HG02884 (cell line): ENCODE data around the gene CTDNEP1.

Experiments
- ATAC-seq: cut with Tn5 transposase; IDR thresholded peaks from one replicate; pipeline ENCODE4 v1.9.1; 2021; ENCODE audit warnings: mild to moderate bottlenecking, moderate library complexity; ENCODE audit not compliant: unreplicated experiment

CTDNEP1 gene

GRCh38 chr17:7251661-7252175 lies at the start of gene CTDNEP1:
CTDNEP1 (minus strand) TSS chr17:7251734; CDS start chr17:7251296, 438 bp downstream.
- peak; percentile 75 for ATAC-seq

DNA sequence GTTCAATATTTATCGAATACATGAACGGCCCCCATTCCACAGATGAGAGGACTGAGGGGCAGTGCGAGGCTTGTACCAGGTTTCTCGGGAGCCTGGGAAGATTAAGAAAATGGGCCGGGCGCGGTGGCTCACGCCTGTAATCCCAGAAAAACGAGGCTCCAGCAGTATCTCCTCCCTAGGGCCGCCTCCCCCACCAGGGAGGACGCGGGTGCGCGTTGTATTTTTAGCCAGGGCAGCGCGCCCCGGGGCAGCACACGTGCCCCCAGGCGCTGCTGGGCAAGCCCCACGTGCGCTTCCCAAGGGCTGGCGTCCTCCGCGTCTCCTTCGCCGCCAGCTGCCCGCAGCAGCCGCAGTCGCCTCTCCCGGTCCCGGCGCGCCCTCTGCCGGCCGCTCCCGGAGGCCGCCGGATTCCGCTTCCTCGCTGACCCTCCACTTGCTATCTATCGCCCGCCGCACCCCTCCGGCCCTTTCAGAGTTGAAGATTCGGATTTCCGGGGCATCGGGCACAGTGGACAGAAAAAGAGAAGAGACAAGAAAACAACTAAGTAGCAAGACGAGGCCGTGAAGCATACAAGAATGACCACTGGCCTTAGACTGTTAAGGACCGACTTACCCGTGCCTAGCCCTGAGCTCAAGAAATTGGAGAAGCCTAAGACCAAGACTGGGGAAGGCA lies 44.8 kb upstream of the CTDNEP1 start:
- ATAC-seq = no peak

- ATAC-seq = no peak
Observed at GRCh38 chr17:7295230-7296180, 44.0 kb upstream of the CTDNEP1 start.

GRCh38 chr17:7294614-7295153 lies 43.1 kb upstream of the CTDNEP1 start, which contains the start of gene YBX2:
YBX2 (minus strand) TSS chr17:7294639; CDS start chr17:7294500, 139 bp downstream.
- ATAC-seq = no peak

DNA sequence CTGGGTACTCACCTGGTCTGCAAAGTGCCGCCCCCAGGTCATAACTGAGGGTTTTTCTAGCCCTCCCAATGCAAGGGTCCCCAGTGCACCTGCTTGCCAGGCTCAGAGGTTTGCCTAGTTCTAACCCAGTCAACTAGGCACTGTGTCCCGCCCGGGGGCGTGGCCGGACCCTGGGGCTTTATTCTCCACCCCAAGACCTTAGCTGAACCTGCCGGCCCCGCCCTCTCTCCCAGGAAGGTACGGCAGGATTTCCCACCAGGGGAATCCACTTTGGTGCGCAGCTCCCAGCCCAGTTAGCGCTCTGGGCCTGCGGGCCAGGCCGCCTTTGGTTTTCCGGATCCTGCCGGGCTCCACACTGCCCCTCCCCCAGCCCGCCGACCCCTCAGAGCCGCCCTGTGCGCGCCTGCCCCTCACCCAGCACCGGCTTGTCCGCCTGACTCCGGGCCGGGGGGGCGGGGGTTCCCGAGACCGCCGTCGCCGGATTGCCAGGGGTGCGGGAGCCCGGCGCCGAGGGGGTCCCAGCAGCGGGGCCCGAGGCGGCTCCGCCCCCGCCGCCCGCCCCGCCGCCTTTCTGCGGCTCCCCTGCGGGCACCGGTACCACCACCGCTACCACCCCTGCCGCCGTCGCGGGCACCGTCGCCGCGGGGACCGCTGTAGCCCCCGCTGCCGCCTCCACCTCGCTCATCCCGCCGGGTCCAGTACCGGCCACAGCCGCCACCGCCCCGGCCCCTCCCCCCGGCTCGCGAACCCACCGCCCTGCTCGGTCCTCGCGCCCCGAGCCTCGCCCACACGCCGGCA lies 42.5 kb upstream of the CTDNEP1 start:
- no peak for ATAC-seq

GRCh38 chr17:7293159-7293558 lies 41.6 kb upstream of the CTDNEP1 start:
- ATAC-seq = no peak

DNA sequence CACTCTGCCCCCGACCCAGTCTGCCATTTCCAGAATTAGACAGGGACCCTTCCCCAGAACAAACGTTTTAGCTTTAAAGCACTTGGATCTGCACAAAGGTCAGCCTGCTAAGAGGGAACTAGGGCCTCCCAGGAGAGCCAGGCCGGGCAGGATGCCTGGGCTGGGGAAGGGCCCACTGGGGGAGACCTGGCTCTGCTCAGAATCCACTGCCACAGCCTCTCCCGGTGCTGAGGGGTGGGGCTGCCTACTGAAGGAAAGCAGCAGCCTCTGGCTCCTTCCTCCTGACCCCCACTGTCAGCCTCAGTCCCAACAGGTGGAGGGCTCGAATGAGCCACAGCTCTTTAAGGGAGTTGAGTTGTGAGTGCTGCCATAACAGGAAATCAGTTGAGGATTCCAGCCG lies 41.2 kb upstream of the CTDNEP1 start:
- ATAC-seq = no peak

GRCh38 chr17:7292194-7292593 lies 40.7 kb upstream of the CTDNEP1 start:
- ATAC-seq = no peak

DNA sequence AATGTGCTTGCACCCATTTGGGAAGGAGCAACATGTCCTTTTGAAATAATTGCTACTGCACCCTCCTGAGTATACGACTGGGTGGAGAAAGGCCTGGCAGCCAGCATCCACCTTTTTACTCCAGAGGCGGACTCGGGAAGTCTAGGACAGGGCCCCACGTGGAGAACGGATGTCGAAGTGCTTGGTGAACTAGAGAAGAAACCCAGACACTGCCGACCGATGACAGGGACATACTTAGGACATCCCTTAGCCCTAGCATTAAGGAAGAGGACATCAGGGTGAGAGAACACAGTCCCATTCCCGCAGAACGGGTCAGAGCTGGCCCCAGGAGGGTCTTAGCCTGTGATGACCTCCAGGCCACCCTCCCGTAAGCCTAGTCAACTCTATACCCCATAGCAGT lies 39.2 kb upstream of the CTDNEP1 start:
- no peak for ATAC-seq

- ATAC-seq = no peak
Observed at GRCh38 chr17:7290166-7290565, 38.6 kb upstream of the CTDNEP1 start.

- no peak for ATAC-seq
Observed at GRCh38 chr17:7289256-7290032, 37.9 kb upstream of the CTDNEP1 start.

GRCh38 chr17:7285679-7286078 lies 34.1 kb upstream of the CTDNEP1 start:
- ATAC-seq = no peak

DNA sequence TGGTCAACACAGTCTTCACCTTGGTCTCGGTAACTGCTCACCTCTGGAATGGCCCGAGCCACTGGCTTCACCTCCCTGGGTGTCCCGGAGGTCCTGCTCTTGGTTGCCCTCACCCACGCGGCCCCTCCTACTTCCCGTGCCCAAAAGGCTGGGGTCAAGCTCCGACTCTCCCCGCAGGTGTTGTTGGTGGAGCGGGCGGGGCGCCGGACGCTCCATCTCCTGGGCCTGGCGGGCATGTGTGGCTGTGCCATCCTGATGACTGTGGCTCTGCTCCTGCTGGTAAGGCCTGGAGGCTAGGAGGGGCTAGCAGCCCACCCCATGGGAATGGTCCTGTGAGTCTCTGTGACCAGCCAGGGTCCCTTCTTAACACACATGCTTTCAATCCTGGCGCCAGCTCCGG lies 33.4 kb upstream of the CTDNEP1 start:
- ATAC-seq = no peak

GRCh38 chr17:7283471-7284216 lies 32.1 kb upstream of the CTDNEP1 start:
- no peak for ATAC-seq

- no peak for ATAC-seq
Observed at GRCh38 chr17:7282752-7283321, 31.3 kb upstream of the CTDNEP1 start.

DNA sequence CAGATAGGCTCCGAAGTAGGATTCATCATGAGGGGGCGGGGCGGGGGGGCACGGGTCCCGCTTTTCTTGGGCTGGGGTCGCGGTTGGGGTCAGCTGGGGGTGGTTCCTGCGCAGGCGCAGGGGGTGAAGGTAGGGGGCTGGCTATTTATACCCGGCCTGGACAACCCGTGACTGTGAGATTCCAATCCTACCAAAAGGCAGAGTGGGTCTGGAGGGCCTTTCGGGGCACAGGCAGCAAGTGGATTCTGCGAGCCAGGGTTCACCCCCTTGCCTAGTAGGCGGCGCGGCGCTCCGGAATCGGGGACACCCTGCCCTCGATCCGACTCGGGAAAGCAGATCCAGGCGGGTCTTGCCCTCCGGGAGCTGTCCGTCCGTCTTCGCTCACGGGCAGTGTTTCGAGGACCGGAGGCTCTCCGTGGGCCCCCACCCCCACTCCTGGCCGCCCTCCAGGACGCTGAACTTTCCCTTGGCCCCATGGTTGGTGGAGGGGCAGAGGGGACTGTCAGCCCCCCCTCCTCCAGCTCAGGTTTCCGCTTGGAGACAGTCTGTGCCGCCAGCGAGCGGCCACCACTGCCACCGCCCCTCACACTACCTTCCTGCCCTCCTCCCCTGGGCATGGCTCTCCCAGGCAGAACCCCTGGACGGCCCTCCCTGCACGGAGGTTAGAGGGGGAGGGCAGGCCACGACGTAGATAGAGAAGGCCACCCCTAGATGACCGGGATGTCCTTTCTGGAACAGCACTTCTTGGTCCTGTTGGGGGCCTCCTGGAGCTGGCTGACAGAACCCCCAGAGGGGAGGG lies 30.6 kb upstream of the CTDNEP1 start:
- ATAC-seq = no peak

DNA sequence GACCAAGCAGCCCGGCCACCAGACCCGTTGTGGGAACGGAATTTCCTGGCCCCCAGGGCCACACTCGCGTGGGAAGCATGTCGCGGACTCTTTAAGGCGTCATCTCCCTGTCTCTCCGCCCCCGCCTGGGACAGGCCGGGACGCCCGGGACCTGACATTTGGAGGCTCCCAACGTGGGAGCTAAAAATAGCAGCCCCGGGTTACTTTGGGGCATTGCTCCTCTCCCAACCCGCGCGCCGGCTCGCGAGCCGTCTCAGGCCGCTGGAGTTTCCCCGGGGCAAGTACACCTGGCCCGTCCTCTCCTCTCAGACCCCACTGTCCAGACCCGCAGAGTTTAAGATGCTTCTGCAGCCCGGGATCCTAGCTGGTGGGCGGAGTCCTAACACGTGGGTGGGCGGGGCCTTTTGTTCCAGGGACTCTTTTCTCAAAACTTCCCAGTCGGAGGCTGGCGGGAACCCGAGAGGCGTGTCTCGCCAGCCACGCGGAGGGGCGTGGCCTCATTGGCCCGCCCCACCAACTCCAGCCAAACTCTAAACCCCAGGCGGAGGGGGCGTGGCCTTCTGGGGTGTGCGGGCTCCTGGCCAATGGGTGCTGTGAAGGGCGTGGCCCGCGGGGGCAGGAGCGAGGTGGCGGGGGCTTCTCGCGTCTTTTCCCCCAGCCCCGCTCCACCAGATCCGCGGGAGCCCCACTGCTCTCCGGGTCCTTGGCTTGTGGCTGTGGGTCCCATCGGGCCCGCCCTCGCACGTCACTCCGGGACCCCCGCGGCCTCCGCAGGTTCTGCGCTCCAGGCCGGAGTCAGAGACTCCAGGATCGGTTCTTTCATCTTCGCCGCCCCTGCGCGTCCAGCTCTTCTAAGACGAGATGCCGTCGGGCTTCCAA lies 29.8 kb upstream of the CTDNEP1 start, which contains the start of gene SLC2A4:
TSS of gene SLC2A4 (plus strand) at position 645 of the 879 bp plus-strand sequence. CDS start at position 862, 217 bp downstream.
- ATAC-seq = peak; percentile 54
